IPS-15b (cell line): ENCODE results near the gene EDA.

Experiments
- H3K27me3 ChIP-seq: one replicate; pipeline ENCODE4 v1.6.1; 2013; ENCODE audit warnings: low read length; ENCODE audit not compliant: control insufficient read depth, insufficient read depth
- H3K36me3 ChIP-seq: one replicate; pipeline ENCODE4 v1.6.1; 2013; ENCODE audit warnings: low read length; ENCODE audit not compliant: control insufficient read depth, insufficient read depth
- H3K4me1 ChIP-seq: one replicate; pipeline ENCODE4 v1.6.1; 2013; ENCODE audit warnings: mild to moderate bottlenecking, low read length; ENCODE audit not compliant: control insufficient read depth, insufficient read depth
- H3K4me3 ChIP-seq: one replicate; pipeline ENCODE4 v1.5.1; 2013; ENCODE audit warnings: low read depth, low read length
- H3K9ac ChIP-seq: one replicate; pipeline ENCODE4 v1.6.1; 2013; ENCODE audit warnings: low read depth, mild to moderate bottlenecking, low read length
- H3K9me3 ChIP-seq: one replicate; pipeline ENCODE4 v1.6.1; 2013; ENCODE audit warnings: mild to moderate bottlenecking, low read length; ENCODE audit not compliant: control insufficient read depth, insufficient read depth

EDA gene

GRCh38 chrX:70088751-70089150 is 472.8 kb downstream of the EDA start:
- Histone ChIP-seq H3K27me3 (no peaks in the 10 kb centered on the region), H3K9ac (no peak overlapping the region), H3K4me3 (no peak overlapping the region), H3K9me3 (peaks cover 3% of the 10 kb centered on the region), H3K4me1 (no peaks in the 10 kb centered on the region), H3K36me3 (no peaks in the 10 kb centered on the region)
